NCI-H2107 (cell line): ENCODE measurements around the gene ZMYND19.
"Not testable (repeated sequence)": the region's sequence is repeated elsewhere in the genome, so short reads cannot be mapped to it uniquely, and the experiment has no call there.

Experiments used
- DNase-seq: peaks from one replicate; lab custom pipeline; 2025; lab: John Stamatoyannopoulos, UW

The ZMYND19 gene

DNA sequence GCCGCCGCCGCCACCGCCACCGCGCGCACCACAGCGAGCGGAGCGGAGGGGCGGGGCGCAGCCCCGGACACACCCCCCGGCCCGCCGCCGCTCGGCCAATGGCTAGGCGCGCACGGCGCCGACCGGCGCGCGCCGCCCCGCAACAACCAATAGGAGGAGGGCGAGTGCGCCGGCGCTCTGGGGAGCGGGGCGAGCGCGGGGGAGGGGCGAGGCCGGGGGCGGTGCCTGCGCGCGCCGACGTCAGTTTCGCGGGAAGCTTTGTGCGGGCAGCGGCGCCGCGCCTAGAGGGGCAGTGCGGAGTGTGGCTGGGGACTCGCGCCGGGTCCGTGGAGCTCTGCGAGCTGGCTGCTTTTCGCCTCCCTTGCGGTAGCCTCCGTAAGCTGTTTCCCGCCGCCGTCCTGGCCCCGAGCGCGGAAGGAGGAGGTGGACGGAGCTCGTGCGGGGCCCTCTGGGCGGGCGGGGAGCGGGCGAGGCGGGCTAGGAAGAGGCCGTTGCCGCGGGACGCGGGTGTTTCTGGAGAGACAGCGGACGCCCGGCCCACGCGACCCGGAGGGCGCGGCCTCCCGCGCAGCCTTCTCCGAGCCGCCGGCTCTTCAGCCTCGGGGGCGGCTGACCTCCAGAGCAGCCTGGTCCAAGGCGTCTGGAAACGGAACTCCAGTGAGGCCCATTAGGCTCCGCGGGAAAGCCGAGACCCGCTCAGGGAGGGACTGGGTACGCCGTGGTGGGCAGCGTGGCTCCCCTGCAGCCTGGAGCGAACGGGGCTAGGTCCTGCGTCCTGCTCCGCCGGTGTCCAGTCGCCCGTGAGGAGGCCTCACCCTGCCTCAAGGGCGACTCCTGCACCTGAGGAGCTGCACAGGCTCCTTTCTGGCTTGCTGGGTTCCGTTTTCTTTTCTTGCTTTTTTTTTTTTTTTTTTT is at the start of gene ZMYND19:
ZMYND19 (minus strand) TSS at position 44 of the 915 bp plus-strand sequence. CDS start 249 bp downstream, outside the sequence.
- DNase-seq: peak; percentile 78

DNA sequence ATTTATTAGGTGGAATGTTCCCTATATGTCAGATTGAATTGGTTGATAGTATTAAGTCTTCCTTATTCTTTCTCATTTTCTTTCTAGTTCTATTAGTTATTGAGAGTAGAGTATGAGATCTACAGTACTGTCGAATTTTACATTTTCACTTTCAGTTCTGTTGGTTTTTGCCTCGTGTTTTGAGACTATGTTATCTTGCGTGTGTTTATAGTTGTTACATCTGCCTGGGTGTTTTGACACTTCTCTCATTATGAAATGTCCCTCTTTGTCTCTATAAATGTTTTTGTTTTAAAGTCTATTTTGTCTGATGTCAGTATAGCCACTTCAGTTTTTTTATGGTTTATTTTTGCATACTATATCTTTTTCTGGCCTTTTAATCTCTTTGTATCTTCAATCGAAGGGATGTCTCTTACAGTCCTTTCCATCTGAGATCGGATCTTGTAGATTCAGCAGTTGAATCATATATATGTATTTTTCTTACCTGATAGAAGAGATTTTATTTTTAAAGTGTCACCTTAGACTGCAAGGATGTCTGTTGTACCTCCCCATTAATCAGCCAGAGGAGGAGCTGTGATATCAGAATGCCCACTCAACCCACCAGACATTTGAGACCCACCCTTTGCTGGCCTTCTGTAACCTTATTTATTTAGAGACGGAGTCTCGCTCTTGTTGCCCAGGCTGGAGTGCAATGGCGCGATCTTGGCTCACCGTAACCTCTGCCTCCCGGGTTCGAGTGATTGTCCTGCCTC is 49.2 kb upstream of the ZMYND19 start:
- no peak for DNase-seq

DNA sequence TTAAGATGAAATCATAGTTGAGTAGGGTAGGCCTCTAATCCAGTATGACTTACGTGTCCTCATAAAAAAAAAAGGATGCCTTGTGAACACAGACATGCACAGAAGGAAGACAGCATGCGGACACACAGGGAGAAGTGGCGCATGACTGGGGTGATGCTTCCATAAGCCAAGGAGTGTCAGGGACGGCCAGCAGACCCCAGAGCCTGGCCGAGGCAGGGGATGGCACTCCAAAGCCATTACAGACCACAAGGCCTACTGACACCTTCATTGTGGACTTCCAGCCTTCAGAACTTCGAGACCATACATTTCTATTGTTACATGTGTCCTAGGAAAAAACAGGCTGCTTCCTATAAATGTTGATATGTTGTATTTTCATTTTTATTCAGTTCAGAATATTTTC is 48.4 kb upstream of the ZMYND19 start:
- no peak for DNase-seq

DNA sequence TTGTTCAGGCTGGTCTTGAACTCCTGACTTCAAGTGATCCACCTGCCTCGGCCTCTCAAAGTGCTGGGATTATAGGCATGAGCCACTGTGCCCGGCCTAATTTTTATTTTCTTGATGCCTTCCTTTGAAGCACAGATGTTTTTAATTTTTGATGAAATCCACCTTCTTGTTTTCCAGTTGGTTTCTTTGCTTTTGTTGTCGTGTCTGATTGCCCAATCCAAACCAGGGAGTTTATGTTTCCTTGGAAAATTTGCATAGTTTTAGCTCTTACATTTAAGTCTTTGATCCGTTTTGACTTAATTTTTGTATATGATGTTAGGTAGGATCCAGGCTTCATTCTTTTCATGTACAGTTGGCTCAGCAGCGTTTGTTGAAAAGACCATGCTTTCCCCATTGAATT is 43.7 kb upstream of the ZMYND19 start:
- no peak for DNase-seq

DNA sequence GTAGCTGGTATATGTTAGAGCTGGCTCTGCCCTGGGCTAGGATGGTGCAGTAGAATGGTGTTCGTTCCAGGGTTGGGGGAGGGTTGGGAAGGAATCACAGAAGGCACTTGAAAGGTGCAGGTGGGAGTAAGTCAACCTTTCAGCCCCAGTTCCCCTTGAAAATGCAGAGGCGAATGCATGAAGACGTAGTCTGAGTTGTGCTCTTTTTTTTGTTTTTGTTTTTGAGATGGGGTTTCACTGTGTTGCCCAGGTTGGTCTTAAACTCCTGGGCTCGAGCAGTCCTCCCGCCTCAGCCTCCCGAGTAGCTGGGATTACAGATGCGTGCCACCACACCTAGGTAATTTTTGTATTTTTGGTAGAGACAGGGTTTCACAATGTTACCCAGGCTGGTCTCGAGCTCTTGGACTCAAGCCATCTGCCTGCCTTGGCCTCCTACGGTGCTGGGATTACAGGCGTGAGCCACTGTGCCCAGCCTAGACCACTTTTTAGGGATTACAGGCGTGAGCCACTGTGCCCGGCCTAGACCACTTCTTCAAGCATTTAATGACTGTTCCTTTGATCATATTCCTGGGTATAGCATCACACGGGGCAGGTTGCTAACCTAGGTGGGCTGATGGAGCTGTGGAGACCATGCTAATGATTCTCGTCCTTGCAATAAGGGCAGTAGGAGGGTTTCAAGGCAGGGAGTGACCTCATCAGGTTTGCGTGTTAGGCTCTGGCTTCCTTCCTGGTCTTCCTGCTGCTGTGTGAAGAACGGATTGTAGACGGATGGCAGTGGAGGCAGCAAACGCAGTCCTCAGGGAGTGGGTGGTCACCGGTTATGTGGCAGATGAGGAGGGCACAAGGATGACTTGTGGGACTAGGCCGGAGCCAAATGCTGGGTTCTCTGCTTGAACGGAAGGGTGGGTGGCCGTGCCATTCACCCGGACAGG is 42.2 kb upstream of the ZMYND19 start:
- DNase-seq: no peak

DNA sequence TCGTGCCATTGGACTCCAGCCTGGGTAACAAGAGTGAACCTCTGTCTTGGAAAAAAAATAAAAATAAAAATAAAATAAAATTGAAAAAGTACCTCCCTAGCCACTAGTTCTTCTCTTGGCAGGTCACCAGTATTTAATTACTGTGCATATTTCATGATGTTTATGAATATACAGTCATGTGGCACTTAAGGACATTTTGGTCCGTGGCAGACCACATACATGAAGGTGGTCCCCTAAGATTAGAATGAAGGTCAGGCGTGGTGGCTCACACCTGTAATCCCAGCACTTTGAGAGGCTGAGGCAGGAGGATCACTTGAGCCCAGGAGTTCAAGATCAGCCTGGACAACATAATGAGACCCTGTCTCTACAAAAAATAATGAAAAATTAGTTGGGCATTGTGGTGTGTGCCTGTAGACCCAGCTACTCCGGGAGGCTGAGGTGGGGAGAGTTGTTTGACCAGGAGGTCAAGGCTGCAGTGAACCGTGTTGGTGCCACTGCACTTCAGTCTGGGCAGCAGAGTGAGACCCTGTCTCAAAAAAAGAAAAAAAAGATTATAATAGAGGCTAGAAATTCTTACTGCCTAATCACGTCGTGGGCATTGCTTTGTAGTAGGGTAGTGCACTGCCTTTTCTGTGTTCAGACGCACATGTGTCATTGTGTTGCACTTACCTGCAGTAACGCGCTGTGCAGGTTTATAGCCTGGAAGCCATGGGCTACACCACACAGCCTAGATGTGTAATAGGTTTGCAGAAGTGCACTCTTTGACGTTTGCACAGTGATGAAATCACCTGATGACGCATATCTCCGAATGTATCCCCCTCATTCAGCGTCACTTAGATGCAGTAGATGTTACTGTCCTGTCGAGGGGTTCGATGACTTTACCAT is 41.3 kb upstream of the ZMYND19 start:
- no peak for DNase-seq

DNA sequence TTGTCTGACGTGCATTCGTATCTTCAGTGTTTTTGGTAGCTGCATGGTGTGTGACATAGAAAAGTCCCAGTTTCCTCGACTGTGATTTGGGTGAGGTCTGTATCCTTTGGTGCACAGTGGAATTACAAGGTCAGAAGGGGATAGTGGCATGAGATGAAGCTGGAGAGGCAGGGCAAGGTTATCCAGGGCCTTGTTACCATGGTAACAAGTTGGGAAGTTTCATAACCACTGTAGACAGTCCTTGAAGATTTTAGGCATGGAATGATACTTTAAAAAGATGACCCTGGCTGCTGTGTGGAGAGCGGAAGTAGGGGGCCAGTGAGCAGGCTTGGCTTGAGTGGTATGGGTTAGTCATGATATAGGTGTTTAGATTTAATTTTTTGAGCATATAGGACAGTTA is 40.4 kb upstream of the ZMYND19 start:
- DNase-seq: no peak

DNA sequence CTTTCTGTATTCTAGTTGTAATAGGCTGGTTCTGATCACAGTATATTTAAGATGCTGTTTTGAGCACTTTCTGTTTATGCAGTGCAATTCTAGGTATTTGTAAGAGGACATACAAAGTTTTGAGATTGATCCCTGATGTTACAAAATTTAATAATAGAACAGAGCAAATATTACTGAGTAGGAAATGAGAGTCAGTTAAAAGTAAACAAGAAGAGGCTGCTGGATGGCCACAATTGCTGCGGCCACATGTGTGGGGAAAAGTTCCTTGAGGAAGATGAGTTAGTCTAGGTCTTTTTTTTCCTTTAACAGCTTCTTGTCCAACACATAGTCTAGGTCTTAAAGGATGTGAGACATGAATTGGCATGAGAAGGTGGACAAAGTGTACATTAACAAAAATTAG is 39.8 kb upstream of the ZMYND19 start:
- no peak for DNase-seq

DNA sequence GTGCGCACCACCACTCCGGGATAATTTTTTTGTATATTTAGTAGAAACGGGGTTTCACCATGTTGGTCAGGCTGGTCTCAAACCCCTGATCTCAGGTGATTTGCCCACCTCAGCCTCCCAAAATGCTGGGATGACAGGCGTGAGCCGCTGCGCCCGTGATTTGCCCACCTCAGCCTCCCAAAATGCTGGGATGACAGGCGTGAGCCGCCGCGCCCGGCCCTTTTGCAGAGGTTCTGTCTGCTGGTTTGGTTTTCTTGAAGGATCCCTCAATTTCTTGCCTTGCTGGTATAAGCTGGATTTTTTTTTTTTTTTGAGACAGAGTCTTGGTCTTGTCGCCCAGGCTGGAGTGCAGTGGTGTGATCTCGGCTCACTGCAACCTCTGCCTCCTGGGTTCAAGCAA is 37.1 kb upstream of the ZMYND19 start:
- DNase-seq: not testable (repeated sequence)

DNA sequence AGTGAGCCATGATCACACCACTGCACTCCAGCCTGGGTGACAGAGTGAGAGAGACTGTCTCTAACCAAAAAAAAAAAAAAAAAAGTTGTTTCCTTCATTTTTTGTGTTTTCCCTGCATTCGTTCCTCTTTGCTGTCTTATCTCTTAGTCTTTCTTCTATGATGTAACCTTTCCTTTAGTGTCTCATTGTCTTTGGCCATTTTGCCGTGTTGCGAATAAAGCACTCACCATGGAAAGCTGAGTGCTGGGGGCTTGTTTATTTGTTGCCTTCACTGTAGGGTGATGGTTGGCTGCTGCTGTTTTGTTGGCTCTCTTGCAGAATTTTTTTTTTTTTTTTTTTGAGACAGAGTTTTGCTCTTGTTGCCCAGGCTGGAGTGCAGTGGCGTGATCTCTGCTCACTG is 36.2 kb upstream of the ZMYND19 start:
- DNase-seq: no peak

DNA sequence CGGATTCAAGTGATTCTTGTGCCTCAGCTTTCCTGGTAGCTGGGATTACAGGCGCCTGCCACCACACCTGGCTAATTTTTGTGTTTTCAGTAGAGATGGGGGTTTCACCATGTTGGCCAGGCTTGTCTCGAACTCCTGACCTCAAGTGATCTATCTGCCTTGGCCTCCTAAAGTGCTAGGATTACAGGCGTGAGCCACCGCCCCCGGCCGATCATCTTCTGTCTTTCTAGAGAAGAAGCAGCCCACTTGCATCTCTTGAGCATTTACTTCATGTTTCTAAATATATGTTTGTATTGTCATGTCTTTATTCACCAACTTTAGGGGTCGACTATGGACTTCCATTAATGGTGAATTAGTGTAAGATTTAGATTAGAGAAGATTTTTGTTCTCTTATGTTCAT is 31.9 kb upstream of the ZMYND19 start:
- not testable (repeated sequence) for DNase-seq

DNA sequence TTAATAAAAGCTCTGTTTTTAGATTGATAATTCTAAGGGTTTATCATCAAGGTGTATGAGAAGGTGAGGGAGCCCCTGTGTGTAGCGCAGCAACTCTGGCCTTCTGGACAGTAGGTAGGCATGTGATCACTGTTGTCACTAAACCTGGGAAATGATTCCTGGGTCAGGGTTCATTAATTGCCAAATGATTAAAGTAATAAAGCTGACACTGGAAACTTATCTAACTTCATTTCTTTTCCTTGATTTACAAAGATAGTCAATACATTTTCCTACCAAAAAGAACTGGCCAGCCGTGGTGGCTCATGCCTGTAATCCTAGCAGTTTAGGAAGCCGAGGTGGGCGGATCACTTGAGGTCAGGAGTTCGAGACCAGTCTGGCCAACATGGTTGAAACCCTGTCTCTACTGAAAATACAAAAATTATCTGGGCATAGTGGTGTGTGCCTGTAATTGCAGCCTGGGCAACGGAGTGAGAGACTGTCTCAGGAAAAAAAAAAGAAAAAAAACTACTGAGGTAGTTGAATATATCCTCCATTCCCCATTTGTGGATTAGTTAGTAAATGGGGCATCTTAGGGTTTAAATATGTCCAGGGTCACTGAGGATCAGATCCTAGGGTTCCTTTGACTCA is 30.9 kb upstream of the ZMYND19 start:
- no peak for DNase-seq

DNA sequence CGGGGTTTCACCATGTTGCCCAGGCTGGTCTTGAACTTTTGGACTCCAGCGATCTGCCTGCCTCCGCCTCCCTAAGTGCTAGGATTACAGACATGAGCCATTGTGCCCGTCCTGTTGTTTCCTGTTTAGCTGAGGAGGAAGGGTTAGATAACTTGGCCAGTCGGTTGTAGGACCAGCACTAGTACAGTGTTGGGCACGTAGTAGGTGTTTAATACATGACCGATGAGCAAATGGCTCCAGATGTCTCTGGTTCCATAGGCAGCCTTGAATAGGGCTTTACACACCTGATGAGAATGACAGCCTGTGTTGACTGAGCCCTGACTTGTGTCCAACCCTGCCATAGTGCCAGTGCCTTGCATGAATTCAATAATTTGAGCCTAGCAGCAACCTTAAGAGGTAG is 30.3 kb upstream of the ZMYND19 start:
- no peak for DNase-seq

DNA sequence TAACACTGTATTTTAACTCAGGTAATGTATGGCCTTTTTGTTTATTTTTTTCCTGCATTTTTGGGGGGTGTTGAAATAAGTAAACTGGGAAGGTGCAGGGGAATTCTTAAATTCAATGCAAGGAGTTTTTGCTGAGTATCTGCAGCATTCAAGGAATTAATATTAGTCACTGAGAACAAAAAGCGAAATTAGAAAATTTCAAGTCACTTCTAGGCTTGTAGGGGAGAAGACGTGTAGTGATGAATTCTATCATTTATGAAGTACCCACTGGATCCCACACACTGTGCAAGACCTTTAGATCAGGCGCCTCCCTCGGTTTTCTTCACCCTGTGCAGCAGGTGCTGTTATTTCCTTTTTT is 29.7 kb upstream of the ZMYND19 start:
- DNase-seq: no peak

DNA sequence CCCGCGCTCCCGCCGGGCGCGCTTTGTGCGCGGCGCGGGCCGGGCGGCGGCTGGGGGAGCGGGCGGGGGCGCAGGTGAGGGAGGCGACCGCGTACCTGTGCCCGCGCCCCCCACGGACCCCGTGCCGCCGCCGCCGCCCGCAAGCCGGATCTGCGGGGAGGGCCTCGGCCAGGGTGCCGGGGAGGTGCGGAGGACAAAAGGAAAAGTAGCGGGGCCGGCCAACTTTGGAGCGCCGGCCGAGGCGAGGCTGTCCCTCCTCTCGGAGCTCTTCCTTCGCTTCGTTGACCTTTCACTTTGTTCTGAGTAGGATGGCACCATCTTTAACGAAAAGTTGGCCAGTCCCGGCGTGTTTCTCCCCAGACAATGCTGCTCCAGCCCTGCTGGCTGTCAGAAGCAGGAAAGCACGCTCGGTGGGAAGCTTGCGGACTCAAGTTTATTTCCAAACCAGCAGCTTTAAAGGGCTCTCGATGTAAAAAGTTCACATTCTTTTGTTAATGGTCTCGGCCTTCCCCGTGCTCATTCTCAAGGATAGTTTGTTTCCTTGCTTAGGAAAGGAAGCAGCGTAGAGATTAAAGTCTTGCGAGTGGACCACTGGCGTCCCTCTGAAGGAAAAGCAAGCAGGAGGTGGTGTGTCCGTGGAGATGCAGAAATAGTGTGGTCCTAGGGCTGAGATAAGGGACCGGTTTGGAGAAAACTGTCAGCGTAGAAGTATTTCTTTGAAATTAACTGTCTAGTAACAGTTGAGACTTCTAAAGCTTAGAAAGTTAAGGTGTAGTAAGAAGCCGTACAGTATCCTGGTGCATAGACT is 29.1 kb upstream of the ZMYND19 start:
- DNase-seq: no peak

DNA sequence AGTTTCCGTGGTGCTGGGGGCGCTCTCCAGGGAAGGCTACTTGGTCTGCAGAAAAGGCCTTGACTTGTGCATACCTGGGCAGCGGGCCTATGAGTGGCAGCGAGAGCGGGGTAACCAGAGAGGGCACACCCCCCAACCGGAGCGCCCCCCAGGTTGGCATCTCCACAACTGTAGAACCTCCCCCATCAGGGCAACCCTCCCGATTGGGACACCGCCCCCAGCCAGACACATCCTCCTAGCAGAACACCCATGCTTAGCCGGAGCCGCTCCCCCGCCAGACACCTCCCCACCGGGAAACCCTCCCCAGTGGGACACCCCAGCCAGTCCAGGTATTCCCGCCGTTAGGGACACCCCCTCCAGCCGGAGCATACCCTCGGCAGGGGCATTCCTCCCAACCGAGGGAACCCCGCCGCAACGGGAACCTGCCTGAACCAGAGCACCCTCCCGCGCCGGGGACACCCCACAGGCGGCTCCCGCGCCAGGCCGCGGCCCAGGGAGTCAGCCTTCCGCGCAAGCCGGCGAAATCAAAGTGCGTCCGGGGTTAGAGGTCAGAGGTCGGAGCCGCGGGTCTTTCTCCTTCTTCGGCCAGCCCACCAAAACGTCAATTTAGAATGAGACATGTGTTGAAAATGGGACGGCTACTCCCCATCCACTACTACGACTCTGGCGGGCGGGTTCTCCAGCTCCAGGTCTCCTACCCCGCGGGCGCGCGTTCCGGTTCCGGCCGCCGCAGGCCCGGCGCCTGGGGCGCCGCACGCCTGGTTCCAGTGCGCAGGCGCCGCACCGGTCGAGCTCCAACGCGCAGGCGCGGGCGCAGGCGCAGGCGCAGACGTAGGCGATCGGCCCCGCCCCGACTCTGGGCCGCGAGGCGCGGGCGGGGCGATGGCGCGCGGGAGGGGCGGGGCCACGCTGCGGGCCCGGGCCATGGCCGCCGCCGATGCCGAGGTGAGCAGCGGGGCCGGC is 28.1 kb upstream of the ZMYND19 start, which contains the start of gene EHMT1:
EHMT1 (plus strand) TSS at position 901 of the 963 bp plus-strand sequence; CDS start at position 925, 24 bp downstream.
- DNase-seq: peak; percentile 83

DNA sequence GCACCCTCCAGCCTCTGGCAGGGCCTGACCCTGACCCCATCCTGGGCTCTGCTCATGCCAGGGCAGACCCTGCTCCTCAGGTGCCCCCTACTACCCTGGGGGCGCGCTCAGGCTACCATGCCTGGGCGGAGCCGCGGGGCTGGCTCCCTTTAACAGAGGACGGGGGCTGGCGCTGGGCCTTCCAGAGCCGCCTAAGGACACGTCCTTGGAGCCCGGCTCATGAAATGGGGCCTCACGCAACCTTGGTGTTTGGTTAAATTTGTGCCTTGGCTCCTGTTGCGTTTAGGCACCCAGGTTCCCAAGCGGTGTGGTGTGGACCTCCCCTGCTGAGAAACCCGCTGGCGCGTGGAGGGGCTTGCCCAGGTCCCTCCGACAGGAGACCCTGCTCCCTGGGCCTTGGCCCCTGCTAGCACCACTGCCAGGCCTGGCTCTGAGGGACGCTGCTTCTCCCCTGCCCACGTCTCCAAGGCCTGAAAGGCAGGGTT is 25.1 kb upstream of the ZMYND19 start:
- no peak for DNase-seq
